SK-N-SH treated with all-trans-retinoic acid at 6 μM for 48 hours (cell line): ENCODE measurements around the gene DHRS13.

Source experiments
- BACH2 ChIP-seq: fragments of 250-450 bp; sonication (Bioruptor Pico); IDR thresholded peaks from 2 replicates; pipeline ENCODE4 v1.9.0; 2021; ENCODE audit warnings: mild to moderate bottlenecking, borderline replicate concordance
- CSDC2 ChIP-seq: fragments of 250-450 bp; sonication (Bioruptor Pico); IDR thresholded peaks from 2 replicates; pipeline ENCODE4 v1.5.0; 2020; ENCODE audit warnings: mild to moderate bottlenecking, moderate library complexity
- ESRRG ChIP-seq: fragments of 250-450 bp; sonication (Bioruptor Pico); IDR thresholded peaks from 2 replicates; pipeline ENCODE4 v1.6.1; 2021; ENCODE audit warnings: mild to moderate bottlenecking
- RARB ChIP-seq: fragments of 250-450 bp; sonication (Bioruptor Pico); IDR thresholded peaks from 2 replicates; pipeline ENCODE4 v1.8.0; 2021; ENCODE audit warnings: mild to moderate bottlenecking, moderate library complexity
- TOX ChIP-seq: fragments of 250-450 bp; sonication (Bioruptor Pico); IDR thresholded peaks from 2 replicates; pipeline ENCODE4 v1.8.0; 2021; ENCODE audit warnings: mild to moderate bottlenecking, moderate library complexity, borderline replicate concordance
- ZFP3 ChIP-seq: fragments of 250-450 bp; sonication (Bioruptor Pico); IDR thresholded peaks from 2 replicates; pipeline ENCODE4 v1.5.0; 2020; ENCODE audit warnings: mild to moderate bottlenecking, moderate library complexity
- ZNF70 ChIP-seq: fragments of 450-650 bp; formaldehyde crosslinking; IDR thresholded peaks from 2 replicates; pipeline ENCODE4 v1.5.0; 2020; ENCODE audit warnings: mild to moderate bottlenecking, moderate library complexity
- ZNF8 ChIP-seq: fragments of 450-650 bp; formaldehyde crosslinking; IDR thresholded peaks from 2 replicates; pipeline ENCODE4 v1.5.0; 2020; ENCODE audit warnings: mild to moderate bottlenecking, moderate library complexity
- TF ChIP-seq, protein P1 (sequence below): fragments of 250-450 bp; sonication (Bioruptor Pico); IDR thresholded peaks from 2 replicates; pipeline ENCODE4 v1.8.0; 2021; ENCODE audit warnings: low read depth, mild to moderate bottlenecking, moderate library complexity, borderline replicate concordance
- TF ChIP-seq, protein P2 (sequence below): fragments of 250-450 bp; sonication (Bioruptor Pico); IDR thresholded peaks from 2 replicates; pipeline ENCODE4 v1.8.0; 2020; ENCODE audit warnings: mild to moderate bottlenecking, moderate library complexity, borderline replicate concordance
- TF ChIP-seq, protein P3 (sequence below): fragments of 250-450 bp; sonication (Bioruptor Pico); IDR thresholded peaks from 2 replicates; pipeline ENCODE4 v1.5.1; 2021; ENCODE audit warnings: mild to moderate bottlenecking, moderate library complexity

DNA sequence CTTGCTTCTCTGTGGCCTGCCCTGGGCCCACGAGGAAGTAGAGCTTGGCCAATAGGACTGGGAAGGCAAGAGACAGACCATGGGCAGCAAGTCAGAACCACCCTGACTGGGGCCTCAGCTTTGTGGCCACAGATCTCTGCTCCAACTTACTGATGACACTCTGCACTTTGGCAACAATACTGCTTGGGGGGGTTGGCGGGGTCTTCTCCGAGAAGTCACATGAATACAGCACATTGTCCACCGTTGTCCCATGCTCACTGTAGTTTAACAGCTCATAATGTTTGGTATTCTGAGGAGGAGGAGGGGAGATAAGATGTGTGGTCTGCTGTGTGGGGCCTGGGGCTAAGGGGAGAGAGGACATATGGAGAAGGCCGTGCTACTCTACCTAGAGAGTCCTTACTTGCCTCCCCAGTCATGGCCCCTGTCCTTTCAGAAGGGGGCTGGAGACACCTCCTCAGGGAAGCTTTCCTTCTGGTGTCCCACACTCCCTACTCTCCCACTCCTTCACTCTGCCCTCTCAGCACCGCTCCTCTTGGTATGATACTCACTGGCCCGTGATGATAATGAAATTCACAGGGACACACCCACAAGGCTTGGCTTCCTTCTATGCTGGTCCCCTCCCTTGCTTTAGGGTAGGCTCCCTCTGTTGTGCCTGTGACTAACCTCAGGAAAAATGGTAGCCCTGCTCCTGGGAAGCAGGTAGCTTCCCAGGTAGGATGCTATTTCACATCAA is 4.0 kb upstream of the DHRS13 start:
- TF ChIP-seq ZFP3 (CRISPR knock-in tag) (no peak), RARB (CRISPR knock-in tag) (no peak), BACH2 (no peak), ZNF8 (CRISPR knock-in tag) (no peak), ZNF70 (CRISPR knock-in tag) (no peak), CSDC2 (CRISPR knock-in tag) (no peak), TOX (CRISPR knock-in tag) (no peak), ESRRG (CRISPR knock-in tag) (no peak)
- TF ChIP-seq, protein P1, sequence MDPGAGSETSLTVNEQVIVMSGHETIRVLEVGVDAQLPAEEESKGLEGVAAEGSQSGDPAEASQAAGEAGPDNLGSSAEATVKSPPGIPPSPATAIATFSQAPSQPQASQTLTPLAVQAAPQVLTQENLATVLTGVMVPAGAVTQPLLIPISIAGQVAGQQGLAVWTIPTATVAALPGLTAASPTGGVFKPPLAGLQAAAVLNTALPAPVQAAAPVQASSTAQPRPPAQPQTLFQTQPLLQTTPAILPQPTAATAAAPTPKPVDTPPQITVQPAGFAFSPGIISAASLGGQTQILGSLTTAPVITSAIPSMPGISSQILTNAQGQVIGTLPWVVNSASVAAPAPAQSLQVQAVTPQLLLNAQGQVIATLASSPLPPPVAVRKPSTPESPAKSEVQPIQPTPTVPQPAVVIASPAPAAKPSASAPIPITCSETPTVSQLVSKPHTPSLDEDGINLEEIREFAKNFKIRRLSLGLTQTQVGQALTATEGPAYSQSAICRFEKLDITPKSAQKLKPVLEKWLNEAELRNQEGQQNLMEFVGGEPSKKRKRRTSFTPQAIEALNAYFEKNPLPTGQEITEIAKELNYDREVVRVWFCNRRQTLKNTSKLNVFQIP, result no peak
- TF ChIP-seq, protein P2, sequence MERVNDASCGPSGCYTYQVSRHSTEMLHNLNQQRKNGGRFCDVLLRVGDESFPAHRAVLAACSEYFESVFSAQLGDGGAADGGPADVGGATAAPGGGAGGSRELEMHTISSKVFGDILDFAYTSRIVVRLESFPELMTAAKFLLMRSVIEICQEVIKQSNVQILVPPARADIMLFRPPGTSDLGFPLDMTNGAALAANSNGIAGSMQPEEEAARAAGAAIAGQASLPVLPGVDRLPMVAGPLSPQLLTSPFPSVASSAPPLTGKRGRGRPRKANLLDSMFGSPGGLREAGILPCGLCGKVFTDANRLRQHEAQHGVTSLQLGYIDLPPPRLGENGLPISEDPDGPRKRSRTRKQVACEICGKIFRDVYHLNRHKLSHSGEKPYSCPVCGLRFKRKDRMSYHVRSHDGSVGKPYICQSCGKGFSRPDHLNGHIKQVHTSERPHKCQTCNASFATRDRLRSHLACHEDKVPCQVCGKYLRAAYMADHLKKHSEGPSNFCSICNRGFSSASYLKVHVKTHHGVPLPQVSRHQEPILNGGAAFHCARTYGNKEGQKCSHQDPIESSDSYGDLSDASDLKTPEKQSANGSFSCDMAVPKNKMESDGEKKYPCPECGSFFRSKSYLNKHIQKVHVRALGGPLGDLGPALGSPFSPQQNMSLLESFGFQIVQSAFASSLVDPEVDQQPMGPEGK (CRISPR knock-in tag), result no peak
- TF ChIP-seq, protein P3, sequence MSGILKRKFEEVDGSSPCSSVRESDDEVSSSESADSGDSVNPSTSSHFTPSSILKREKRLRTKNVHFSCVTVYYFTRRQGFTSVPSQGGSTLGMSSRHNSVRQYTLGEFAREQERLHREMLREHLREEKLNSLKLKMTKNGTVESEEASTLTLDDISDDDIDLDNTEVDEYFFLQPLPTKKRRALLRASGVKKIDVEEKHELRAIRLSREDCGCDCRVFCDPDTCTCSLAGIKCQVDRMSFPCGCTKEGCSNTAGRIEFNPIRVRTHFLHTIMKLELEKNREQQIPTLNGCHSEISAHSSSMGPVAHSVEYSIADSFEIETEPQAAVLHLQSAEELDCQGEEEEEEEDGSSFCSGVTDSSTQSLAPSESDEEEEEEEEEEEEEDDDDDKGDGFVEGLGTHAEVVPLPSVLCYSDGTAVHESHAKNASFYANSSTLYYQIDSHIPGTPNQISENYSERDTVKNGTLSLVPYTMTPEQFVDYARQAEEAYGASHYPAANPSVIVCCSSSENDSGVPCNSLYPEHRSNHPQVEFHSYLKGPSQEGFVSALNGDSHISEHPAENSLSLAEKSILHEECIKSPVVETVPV (CRISPR knock-in tag), result no peak
